Mucosa of stomach (tissue), 1 donor: Measurements from ENCODE around the gene CNTD1.

ENCODE experiments used
- H3K27me3 ChIP-seq: one replicate; pipeline ENCODE4 v1.7.0; 2013; ENCODE audit warnings: mild to moderate bottlenecking, low read length; ENCODE audit not compliant: control insufficient read depth, insufficient read depth
- H3K36me3 ChIP-seq: one replicate; pipeline ENCODE4 v1.7.0; 2013; ENCODE audit warnings: low read length; ENCODE audit not compliant: control insufficient read depth, insufficient read depth
- H3K4me1 ChIP-seq: one replicate; pipeline ENCODE4 v1.7.0; 2013; ENCODE audit warnings: mild to moderate bottlenecking, low read length; ENCODE audit not compliant: control insufficient read depth, insufficient read depth
- H3K4me3 ChIP-seq: one replicate; pipeline ENCODE4 v1.7.0; 2013; ENCODE audit warnings: low read length
- H3K9ac ChIP-seq: one replicate; pipeline ENCODE4 v1.7.0; 2013; ENCODE audit warnings: mild to moderate bottlenecking, low read length, moderate library complexity
- H3K9me3 ChIP-seq: one replicate; pipeline ENCODE4 v1.7.0; 2013; ENCODE audit warnings: mild to moderate bottlenecking, low read length, moderate library complexity; ENCODE audit not compliant: control insufficient read depth
- donor health status: Pancreatic carcinoma.

The CNTD1 gene

GRCh38 chr17:42796066-42796758, 2.4 kb upstream of the CNTD1 start:
- no peak overlapping the region for H3K4me3 ChIP-seq
- H3K36me3 ChIP-seq = no peaks in the 10 kb centered on the region
- H3K9me3 ChIP-seq = no peaks in the 10 kb centered on the region
- no peaks in the 10 kb centered on the region for H3K27me3 ChIP-seq
- no peak overlapping the region for H3K9ac ChIP-seq
- peaks cover 21% of the 10 kb centered on the region for H3K4me1 ChIP-seq

GRCh38 chr17:42797067-42798007, 1.3 kb upstream of the CNTD1 start:
- H3K4me1 ChIP-seq = peaks cover 21% of the 10 kb centered on the region
- peak overlapping the region; percentile 92 for H3K9ac ChIP-seq

GRCh38 chr17:42798011-42798382, 664 bp upstream of the CNTD1 start:
- H3K4me1 ChIP-seq = peaks cover 21% of the 10 kb centered on the region
- H3K4me3 ChIP-seq = peak overlapping the region; percentile 92
- no peaks in the 10 kb centered on the region for H3K9me3 ChIP-seq
- peak overlapping the region; percentile 92 for H3K9ac ChIP-seq
- H3K36me3 ChIP-seq = no peaks in the 10 kb centered on the region
- no peaks in the 10 kb centered on the region for H3K27me3 ChIP-seq

More at GRCh38 chr17:42797067-42798007, 1.3 kb upstream of the CNTD1 start:
- peak overlapping the region; percentile 92 for H3K4me3 ChIP-seq
- H3K9me3 ChIP-seq = no peaks in the 10 kb centered on the region
- no peaks in the 10 kb centered on the region for H3K27me3 ChIP-seq
- H3K36me3 ChIP-seq = no peaks in the 10 kb centered on the region

GRCh38 chr17:42803074-42803883, 4.6 kb downstream of the CNTD1 start:
- H3K27me3 ChIP-seq = no peaks in the 10 kb centered on the region
- H3K36me3 ChIP-seq = no peaks in the 10 kb centered on the region
- no peak overlapping the region for H3K4me3 ChIP-seq
- H3K4me1 ChIP-seq = peaks cover 35% of the 10 kb centered on the region
- H3K9me3 ChIP-seq = no peaks in the 10 kb centered on the region
- H3K9ac ChIP-seq = no peak overlapping the region

GRCh38 chr17:42804918-42805367, 6.3 kb downstream of the CNTD1 start:
- Histone ChIP-seq H3K9ac (no peak overlapping the region), H3K4me1 (peaks cover 29% of the 10 kb centered on the region), H3K9me3 (no peaks in the 10 kb centered on the region), H3K4me3 (no peak overlapping the region), H3K27me3 (no peaks in the 10 kb centered on the region), H3K36me3 (no peaks in the 10 kb centered on the region)

- H3K27me3 ChIP-seq = no peaks in the 10 kb centered on the region
- peaks cover 29% of the 10 kb centered on the region for H3K4me1 ChIP-seq
- no peaks in the 10 kb centered on the region for H3K9me3 ChIP-seq
- H3K36me3 ChIP-seq = no peaks in the 10 kb centered on the region
- no peak overlapping the region for H3K9ac ChIP-seq
- no peak overlapping the region for H3K4me3 ChIP-seq
Observed at GRCh38 chr17:42806249-42806648, 7.6 kb downstream of the CNTD1 start.

- no peak overlapping the region for H3K9ac ChIP-seq
- H3K36me3 ChIP-seq = no peaks in the 10 kb centered on the region
- H3K4me1 ChIP-seq = peaks cover 16% of the 10 kb centered on the region
- no peaks in the 10 kb centered on the region for H3K27me3 ChIP-seq
- no peak overlapping the region for H3K4me3 ChIP-seq
- H3K9me3 ChIP-seq = no peaks in the 10 kb centered on the region
Observed at GRCh38 chr17:42809250-42809649, 10.6 kb downstream of the CNTD1 start.

GRCh38 chr17:42814633-42815399, 16.2 kb downstream of the CNTD1 start:
- Histone ChIP-seq H3K9me3 (no peaks in the 10 kb centered on the region), H3K4me3 (no peak overlapping the region), H3K9ac (no peak overlapping the region), H3K36me3 (peaks cover 14% of the 10 kb centered on the region), H3K27me3 (no peaks in the 10 kb centered on the region), H3K4me1 (no peaks in the 10 kb centered on the region)

GRCh38 chr17:42817866-42818265, 19.2 kb downstream of the CNTD1 start:
- no peaks in the 10 kb centered on the region for H3K27me3 ChIP-seq
- no peaks in the 10 kb centered on the region for H3K9me3 ChIP-seq
- no peak overlapping the region for H3K4me3 ChIP-seq
- H3K4me1 ChIP-seq = peaks cover 3% of the 10 kb centered on the region
- peaks cover 19% of the 10 kb centered on the region for H3K36me3 ChIP-seq
- no peak overlapping the region for H3K9ac ChIP-seq

GRCh38 chr17:42818379-42818778, 19.7 kb downstream of the CNTD1 start:
- H3K9ac ChIP-seq = no peak overlapping the region

GRCh38 chr17:42819939-42820535, 21.4 kb downstream of the CNTD1 start:
- Histone ChIP-seq H3K9me3 (no peaks in the 10 kb centered on the region), H3K9ac (no peak overlapping the region), H3K4me3 (no peak overlapping the region), H3K4me1 (peaks cover 10% of the 10 kb centered on the region), H3K27me3 (no peaks in the 10 kb centered on the region), H3K36me3 (peaks cover 19% of the 10 kb centered on the region)

More at GRCh38 chr17:42818379-42818778, 19.7 kb downstream of the CNTD1 start:
- Histone ChIP-seq H3K36me3 (peaks cover 19% of the 10 kb centered on the region), H3K4me3 (no peak overlapping the region), H3K27me3 (no peaks in the 10 kb centered on the region), H3K9me3 (no peaks in the 10 kb centered on the region), H3K4me1 (peaks cover 8% of the 10 kb centered on the region)
